Measurements from ENCODE around the gene POLR1G.
"Not testable (repeated sequence)": the region's sequence is repeated elsewhere in the genome, so short reads cannot be mapped to it uniquely, and the experiment has no call there.

The POLR1G gene

DNA sequence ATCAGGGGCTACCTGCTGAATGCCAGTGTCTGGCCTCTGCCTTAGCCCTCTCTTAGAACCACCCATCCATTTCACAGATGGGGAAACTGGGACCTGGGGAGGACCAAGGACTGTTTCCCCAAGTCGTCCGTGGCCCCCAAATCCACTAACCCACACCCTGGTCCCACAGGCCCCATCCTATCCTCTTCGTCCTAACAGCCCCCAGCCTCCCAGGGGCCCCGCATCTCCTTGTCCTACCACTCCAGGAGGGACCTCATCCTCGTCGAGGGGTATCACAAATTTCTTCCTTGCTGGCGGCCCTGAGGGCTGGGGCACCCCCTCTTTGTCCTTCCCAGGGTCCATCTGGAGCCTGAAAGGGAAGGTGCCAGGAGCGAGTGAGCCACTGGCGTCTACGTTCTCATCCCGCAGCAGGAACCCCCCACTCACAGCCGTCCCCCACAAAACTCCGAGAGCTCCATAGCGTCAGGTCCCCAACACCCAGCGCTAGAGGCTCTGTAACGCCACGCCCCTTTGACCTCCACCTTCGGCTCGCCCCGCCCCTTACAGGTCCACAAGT is 16.7 kb downstream of the POLR1G start:
- DNase-seq = no peak

DNA sequence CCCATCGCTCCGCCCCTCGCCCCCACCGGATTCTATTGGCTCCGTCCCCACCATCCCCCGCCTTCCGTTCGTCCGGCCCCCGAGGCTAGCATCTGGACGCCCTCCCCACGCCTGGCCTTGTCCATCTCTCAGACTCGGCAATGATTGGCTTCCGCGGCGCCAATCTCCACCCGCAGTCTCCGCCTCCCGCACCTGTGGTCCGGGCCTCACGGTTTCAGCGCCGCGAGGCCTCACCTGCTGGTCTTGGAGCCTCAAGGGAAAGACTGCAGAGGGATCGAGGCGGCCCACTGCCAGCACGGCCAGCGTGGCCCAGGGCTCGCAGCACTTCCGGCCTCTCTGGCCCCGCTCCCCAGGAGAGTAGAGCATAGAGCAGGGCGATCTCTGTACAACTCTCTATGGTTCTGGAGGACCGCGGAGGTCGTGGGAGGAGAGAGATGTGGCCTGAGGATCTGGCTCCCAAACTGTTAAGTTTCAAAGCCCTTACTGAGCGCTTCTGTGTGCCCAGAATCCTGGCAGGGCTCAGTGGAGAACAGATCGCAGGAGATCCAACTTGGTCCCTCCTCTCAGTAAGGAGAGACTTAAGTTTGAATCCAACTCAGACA is 17.2 kb downstream of the POLR1G start, which contains the start of gene ERCC1:
TSS of gene ERCC1 (minus strand) at position 329 of the 602 bp plus-strand sequence. CDS start 543 bp downstream, outside the sequence.
- DNase-seq = peak; percentile 97 to 99 (median 98)

DNA sequence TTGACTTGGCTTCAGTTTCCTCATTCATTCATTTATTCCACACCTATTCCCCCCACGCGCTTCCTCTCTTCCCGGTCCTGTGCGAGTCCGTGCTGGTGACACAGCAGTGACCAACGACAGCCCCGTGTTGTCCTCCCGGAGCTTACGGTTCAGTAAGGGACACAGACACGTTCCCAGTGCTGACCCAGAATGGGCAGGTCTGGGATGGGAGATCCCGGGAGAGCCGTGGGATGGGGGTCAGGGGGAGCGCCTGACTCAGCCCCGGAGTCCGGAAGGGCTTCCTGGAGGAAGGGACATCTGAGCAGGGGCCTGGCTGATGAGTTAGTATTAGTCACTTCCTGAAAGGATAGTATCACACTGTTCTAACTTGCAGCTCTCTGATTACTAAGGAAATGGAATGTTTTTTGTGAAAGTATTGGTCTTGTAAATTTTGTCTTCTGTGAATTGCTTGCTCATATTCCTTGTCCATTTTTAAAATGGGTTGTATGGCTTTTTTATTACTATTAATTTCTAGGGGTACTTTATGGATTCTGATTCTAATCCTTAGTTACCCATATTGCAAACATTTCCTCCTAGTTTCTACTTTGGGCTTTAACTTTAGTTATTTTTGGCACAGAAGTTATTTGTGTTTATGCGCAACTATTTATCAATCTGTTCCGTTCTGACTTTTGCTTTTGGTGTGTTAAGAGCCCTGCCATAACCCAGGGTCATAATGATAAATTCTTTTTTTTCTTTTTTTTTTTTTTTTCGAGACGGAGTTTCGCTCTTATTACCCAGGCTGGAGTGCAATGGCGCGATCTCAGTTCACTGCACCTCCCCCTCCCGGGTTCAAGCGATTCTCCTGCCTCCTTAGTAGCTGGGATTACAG is 18.0 kb downstream of the POLR1G start:
- peak in 2 of 3 experiments; percentile 19 to 40 for DNase-seq

DNA sequence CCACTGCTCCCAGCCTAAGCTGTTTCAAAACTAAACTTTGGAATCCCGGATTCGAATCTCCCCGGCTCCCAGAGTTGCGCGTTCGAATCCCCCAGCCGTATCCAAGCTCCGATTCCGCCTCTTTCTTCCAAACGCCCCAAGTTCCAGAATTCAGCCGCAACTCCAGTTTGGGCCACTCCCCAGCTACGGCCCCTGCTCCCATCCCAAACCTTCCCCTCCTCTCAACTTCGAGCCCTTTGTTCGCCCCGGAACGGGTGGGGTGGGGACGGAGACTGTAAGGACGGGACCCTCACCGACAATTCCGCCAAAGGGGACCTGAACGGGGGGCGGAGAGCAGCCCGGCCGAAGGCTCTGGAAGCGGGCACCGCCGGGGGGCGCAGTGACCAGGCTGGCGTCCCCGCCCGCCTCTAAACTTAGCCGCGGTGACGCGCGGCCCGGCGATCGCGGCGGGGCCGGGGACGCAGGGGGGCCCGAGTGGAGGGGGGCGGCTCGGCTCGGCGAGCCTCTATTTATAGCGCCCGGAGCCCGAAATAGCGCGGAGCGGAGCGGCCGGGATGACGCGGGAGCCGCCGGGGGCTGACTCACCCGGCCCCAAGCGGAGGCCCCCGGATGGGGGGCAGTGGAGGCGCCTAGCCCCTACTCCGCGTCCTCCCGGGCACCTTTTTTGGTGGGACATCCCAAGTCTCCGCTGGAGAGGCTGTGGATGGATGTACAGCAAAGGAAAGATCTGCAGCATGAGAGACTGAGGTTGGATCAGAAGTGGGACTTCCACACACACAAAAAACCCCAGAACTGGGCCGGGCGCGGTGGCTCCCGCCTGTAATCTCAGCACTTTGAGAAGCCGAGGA is 22.2 kb downstream of the POLR1G start:
- no peak for DNase-seq

DNA sequence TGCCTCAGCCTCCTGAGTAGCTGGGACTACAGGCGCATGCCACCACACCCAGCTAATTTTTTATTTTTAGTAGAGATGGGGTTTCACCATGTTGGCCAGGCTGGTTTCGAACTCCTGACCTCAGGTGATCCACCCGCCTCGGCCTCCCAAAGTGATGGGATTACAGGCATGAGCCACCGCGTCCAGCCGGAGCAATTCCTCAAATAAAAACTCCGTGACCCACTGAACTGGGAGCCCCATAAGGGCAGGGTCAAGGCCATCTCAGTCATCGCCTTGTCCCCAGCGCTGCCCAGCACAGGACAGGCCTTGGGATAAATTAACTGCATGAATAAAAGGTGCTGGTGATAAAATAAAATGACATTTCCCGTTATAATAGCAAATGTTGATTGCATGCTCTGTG is 23.5 kb downstream of the POLR1G start:
- not testable (repeated sequence) for DNase-seq

DNA sequence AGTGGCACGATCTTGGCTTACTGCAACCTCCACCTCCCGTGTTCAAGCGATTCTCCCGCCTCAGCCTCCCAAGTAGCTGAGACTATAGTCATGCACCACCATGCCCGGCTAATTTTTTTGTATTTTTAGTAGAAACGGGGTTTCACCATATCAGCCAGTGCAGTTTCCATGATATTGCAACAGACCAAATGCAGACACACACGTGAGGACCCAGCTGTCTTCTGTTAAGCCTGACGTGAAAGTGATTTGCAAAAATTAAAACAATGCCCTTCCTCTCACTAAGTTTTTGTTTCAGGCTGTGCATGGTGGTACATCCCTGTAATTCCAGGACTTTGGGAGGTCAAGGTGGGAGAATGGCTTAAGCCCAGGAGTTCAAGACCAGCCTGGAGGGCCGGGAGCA is 24.6 kb downstream of the POLR1G start:
- DNase-seq = not testable (repeated sequence)

DNA sequence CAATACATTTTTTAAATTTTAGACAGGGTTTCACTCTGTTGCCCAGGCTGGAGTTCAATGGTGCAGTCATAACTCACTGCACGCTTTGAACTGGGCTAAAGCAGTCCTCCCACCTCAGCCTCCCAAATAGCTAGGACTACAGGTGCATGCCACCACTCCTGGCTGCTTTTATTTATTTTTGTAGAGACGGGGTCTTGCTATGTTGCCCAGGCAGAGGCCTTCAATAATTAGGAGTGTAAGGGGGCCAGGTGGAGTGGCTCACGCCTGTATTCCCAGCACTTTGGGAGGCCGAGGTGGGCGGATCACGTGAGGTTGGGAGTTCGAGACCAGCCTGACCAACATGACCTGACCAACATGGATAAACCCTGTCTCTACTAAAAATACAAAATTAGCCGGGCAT is 26.1 kb downstream of the POLR1G start:
- not testable (repeated sequence) for DNase-seq

DNA sequence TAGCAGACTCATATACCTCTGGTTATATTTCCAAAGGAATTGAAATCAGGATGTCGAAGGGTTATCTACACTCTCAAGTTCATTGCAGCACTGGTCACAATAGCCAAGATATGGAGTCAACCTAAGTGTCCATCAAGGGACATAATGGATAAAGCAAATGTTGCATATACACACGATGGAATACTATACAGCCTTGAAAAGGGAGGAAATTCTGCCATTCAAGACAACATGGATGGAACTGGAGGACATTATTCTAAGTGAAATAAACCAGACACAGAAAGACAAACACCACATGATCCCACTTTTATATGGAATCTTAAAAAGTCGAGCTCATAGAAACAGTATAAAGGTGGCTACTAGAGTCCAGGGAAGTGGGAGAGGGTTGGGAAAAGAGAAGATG is 30.9 kb downstream of the POLR1G start:
- DNase-seq = no peak

DNA sequence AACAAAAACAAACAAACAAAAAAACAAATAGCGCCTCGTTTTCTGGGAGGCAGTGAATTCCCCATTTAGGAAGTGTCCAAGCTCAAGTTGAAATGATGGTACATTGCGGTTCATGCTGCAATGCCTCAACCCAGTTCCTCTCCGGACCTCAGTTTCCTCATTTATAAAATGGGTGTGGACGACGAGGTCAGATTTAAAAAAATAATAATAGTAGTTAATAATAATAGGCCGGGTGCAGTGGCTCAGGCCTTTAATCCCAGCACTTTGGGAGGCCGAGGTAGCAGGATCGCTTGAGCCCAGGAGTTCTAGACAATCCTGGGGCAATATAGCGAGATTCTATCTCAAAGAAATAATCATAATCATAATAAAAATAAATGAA is 32.7 kb downstream of the POLR1G start:
- DNase-seq = no peak

DNA sequence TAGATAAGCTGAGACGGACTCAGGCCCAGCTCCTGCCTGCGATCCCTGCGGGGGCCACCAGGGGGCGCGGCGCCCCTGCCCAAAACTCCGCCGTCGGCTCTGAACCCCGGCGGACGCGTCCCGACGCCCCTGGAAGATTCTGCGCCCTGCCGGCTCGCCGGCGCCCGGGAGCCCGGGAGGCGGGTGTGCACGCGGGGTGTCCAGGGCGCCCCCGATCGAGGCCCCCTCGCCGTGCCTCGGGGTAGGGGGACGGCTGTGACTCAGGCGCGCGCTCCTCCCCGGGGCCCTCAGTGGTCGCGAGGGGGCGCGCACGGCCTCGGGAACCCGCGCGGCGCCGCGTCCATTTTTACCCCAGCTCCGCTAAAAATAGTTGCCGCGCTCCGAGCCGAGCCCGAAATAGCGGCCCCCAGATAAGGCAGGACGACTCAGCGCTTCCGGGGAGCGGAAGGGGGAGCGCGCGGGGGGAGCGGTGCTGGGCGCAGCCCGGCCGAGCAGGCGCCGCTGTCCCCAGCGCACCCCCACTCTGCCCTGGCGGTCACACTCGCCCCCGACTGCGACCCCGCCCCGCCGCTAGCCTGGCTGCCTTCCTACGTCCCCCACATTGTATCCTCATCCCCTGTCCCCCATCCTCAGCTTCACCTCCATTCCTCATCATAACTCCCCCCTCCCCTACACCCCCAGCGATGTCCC is 33.3 kb downstream of the POLR1G start:
- DNase-seq = peak; percentile 84 to 87 (median 86)

DNA sequence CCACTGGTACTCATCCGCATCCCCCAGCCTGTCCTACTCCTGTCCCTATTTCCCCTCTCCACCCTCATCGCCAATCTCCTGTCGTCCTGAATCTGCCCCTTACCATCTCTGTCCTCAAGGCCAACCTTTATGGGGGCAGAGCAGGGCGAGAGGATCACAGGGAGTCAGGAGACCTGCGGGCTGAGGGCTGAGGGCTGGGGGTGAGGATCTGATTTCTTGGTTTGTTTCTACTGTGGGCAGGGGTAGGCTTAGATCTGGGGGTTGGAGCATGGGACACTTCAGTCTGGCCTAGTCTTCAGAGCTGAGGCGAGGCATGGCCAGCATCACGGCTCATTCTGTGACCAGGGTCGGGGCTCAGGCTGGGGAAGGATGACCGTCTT is 33.8 kb downstream of the POLR1G start:
- no peak for DNase-seq

DNA sequence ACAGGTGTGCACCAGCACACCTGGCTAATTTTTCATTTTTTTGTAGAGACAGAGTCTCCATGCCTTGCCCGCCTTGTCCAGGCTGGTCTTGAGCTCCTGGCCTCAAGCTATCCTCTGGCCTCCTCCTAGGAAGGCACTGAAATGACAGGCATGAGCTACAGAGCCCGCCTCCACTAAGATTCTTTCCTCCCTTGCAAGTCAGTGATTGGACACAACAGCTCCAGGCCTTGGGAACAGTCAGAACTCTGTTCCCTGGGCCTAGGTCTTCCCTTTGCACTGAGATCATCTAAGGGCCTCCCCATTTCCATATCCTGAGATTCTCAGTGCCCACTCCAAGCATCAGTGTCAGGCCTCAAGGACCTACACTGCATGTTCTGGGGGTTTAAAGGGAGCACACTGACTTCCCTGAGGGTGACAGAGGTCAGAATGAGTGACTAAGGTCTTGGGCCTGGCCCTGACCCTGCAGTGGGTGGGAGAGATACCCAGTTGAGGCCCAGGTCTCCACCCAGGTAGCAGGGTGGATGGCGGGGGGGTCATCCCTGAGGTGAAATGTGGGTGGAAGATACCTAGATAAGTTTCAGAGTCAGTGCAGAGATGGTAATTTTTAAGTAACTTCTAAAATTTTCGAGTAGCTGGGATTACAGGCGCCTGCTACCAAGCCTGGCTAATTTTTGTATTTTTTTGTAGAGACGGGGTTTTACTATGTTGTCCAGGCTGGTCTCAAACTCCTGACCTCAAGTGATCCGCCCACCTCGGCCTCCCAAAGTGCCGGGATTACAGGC is 34.6 kb downstream of the POLR1G start:
- no peak for DNase-seq

DNA sequence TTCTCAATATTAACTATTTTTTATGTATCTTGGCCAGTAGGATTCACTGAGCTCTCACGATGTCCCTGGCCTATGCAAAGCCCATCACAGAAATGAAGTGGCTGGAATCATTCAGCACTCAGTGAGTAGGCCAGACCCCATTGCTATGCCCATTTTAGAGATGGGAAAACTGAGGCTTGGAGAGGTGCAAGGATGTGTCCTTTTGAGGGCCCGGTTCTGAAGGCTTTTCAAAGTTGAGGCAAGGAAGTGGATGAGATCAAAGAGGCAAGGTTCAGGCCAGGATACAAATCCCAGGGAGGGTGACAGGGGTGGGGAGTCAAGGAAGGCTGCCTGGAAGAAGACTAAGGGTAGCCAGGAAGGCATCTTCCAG is 35.9 kb downstream of the POLR1G start:
- no peak for DNase-seq

DNA sequence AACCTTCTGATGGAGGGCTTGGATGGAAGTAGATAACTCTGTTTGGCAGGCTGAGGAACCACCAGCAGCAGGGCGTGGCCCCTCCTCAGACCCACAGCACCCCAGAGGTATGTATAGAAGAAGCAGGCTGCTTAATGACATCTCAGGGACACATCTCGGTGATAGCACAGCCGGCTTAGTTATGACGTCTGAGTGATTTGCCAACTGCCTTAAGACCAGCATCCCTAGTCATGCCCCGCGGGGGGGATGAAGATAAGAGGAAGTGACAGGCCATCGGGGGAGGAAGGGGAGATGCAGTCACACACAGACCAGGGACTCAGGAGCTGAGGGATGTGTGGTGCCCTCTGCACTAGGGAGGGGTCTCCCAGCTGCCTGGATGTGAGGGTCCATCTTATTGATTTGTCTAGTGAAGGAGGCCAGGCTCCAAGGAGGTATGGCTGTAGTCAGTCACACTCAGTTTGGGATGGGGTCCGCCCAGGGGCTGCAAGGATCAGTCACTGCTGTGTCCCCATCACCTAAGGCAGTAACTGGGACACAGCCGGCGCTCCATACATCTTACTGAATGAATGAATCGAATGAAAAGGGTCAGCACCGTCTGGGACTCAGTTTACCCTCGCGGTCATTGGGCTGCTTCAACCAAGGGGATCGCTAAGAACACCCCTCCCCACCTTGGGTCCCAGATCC is 36.5 kb downstream of the POLR1G start:
- peak in 2 of 3 experiments; percentile 34 to 54 for DNase-seq

DNA sequence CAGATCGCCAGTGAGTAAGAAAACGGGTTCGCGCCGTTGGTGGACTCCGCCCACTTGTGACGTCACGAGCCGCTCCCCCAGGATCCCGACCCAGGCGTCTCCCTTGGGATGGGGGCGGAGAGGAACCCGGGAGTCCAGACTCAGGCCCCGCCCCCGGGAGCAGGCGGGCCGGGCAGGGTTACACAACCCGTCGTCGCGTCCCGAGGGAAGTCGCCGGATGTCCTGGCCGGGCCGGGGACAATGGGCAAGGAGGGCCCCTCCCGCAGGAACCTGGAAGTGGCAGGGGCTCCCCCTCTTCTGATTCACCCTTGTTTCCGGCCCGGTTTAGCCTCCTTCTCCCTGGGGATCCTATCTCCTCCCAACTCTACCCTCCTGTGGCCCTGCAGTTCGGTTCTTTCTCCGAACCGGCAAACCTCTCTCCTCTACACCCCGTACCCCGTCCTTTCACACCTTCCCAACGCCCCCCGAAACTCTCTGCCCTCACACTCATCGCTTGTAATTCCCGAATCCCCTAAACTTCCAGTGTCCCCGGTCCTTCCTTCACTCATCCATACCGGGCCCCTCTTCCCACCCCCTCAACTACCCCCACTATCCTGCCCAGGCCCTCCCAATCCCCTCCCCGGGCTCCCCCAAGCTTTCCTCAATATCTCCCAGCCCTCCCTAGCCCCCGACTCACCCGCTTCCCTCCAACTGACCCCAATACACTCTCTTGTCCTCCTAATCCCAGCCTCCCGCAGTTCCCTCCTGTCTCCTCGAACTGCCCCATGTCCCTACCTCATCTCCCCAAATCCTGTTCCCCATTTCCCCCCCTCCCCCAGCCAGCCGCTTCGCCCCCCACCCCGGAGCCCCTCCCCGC is 37.2 kb downstream of the POLR1G start:
- peak; percentile 42 to 68 (median 45) for DNase-seq

DNA sequence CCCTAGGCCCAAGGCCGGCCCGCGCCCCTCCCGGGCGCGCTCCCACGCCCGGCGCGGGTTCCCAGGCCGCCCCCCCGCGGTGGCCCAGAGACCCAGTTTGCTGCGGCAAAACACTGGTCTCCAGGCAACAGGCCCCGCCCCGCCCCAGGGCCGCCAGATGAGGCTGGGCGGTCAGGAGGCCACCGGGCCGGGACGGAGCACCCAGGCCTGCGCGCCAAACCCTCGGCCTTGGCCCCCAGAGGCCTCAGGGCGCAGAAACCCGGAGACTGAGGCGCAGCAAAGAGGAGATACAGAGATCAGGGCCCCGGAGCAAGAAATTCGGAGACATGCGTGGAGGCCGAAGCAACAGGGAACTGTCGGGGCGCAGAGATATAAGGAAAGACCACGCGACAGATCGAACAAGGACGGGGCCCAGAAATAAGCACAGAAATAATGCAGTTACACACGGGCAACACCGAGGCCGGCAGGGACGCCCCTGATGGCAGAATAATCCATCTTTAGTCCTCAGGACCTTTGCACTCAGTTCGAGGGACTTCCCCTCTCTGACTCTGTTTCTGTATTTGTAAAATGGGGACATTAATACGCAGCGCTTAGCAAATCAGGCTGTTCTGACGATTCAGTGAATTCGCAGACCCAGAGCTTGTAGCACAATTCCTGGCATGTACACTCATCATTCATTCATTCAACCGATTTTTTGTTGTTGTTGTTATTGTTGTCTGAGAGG is 38.0 kb downstream of the POLR1G start:
- peak; percentile 40 to 67 (median 61) for DNase-seq

DNA sequence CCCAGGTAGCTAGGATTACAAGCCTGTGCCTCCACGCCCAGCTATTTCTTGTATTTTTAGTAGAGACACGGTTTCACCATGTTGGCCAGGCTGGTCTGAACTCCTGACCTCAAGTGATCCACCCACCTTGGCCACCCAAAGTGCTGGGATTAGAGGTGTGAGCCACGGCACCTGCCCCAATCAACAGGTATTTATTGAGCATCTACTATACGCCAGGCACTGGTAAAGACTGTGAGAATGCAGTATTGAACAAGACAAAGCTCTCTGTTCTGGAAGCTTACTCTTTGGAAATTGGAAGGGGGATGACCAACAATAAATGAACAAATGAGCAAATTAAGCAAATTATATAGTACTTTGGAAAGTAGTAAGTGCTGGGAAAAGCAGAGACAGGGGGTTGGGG is 38.7 kb downstream of the POLR1G start:
- DNase-seq = no peak

DNA sequence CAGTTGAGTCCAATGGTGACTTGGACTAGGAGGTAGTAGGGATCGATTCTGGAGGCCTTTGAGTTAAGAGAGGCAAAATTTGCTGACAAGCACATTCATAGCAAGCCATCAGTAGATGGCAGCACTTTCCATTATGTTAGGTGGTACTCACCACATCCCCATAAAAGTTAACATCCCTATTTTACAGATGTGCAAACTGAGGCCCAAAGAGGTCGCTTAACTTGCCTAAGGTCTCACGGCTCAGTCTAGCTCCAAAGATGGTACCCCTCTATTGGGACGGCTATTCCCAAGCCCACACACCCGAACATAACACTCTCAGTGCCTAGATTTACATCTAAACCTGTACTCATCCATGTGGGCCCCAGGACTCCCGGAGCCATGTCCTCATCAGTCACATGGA is 39.9 kb downstream of the POLR1G start:
- DNase-seq = peak in 2 of 3 experiments; percentile 3 to 6

DNA sequence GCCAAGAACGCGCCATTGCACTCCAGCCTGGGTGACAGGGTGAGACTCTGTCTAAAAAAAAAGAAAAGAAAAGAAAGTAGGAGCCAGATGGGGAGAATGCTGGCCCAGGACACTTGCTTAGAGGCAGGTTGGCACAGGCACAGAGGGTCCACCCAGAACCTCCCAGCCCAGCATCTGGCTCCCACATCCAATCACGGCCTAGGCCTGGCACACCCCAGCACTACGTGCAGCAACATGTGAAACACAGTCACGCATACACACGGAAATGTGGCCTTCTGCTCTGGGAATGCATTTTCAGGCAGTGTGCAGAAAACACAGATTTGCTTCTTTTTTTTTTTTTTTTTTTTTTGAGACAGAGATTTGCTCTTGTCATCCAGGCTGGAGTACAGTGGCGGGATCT is 40.5 kb downstream of the POLR1G start:
- no peak for DNase-seq

DNA sequence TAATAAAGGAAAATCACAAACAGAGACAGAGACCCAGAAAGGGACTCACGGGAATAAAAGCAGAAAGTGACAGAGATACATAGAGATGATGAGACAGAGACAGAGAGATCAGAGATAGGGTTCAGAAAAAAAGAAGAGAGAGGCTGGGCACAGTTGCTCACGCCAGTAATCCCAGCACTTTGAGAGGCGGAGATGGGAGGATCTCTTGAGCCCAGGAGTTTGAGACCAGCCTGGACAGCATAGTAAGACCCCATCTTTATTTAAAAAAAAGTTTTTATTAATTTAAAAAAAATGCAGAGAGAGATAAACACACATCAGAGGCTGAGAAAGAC is 41.9 kb downstream of the POLR1G start:
- DNase-seq = no peak

Measured in NCI-H1417 (cell line).